OCI-LY3 (cell line): Measurements from ENCODE around the gene ARHGEF16.

Experiments used
- EZH2phosphoT487 ChIP-seq: fragments of 200-600 bp; shearing (Covaris generic); IDR thresholded peaks from 2 replicates; pipeline ENCODE4 v1.6.1; 2018; ENCODE audit warnings: antibody characterized with exemption, mixed run types, low read depth
- TF ChIP-seq, protein P1 (sequence below): fragments of 200-600, 300-600 bp; sonication (generic); IDR thresholded peaks from 2 replicates; pipeline ENCODE4 v1.5.1; 2014; ENCODE audit warnings: antibody characterized with exemption, low read length, low read depth

DNA sequence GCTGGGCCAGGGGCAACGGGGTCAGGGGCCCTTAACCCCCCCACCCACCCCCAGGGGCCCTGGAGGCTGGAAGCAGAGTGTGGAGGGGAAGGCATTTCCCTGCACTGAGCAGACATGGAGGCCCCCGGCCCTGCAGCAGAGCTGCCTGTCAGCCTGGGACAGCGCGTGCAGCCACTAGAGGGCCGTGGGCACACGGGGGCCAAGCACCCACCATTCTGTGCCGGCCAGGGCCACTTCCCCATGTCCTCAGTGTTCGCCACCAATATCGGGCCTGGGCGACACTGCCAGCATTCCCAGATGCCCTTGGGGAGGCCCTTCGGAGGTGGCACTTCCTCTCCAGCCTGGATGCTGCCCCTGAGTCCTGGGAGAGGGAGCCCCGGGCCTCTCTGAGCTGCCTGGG lies 23.2 kb upstream of the ARHGEF16 start:
- TF ChIP-seq, protein P1, sequence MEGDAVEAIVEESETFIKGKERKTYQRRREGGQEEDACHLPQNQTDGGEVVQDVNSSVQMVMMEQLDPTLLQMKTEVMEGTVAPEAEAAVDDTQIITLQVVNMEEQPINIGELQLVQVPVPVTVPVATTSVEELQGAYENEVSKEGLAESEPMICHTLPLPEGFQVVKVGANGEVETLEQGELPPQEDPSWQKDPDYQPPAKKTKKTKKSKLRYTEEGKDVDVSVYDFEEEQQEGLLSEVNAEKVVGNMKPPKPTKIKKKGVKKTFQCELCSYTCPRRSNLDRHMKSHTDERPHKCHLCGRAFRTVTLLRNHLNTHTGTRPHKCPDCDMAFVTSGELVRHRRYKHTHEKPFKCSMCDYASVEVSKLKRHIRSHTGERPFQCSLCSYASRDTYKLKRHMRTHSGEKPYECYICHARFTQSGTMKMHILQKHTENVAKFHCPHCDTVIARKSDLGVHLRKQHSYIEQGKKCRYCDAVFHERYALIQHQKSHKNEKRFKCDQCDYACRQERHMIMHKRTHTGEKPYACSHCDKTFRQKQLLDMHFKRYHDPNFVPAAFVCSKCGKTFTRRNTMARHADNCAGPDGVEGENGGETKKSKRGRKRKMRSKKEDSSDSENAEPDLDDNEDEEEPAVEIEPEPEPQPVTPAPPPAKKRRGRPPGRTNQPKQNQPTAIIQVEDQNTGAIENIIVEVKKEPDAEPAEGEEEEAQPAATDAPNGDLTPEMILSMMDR, result peak; percentile 25; the same call in 1 of the 2 replicates
- TF ChIP-seq EZH2phosphoT487, result no peak
